GM04504 (cell line): ENCODE data around the gene TRIM58.

ENCODE experiments used
- DNase-seq: peaks from one replicate; pipeline ENCODE4 v3.0.0-alpha.2; 2012; ENCODE audit warnings: low read depth

Gene TRIM58

GRCh38 chr1:247857069-247857984 is at the start of gene TRIM58:
TRIM58 (plus strand) TSS chr1:247857187; CDS start chr1:247857247, 60 bp downstream.
- no peak for DNase-seq

- DNase-seq: no peak
Measured at GRCh38 chr1:247812637-247813036, 44.4 kb upstream of the TRIM58 start.

GRCh38 chr1:247822060-247822459 is 34.9 kb upstream of the TRIM58 start:
- no peak for DNase-seq

- no peak for DNase-seq
Measured at GRCh38 chr1:247824023-247824422, 33.0 kb upstream of the TRIM58 start, which contains the start of gene OR14A16. OR14A16 (minus strand) TSS chr1:247824119; CDS start chr1:247815729, 8,390 bp downstream.

GRCh38 chr1:247825362-247825761 is 31.6 kb upstream of the TRIM58 start:
- no peak for DNase-seq

GRCh38 chr1:247829656-247830055 is 27.3 kb upstream of the TRIM58 start:
- DNase-seq: no peak

GRCh38 chr1:247833601-247834000 is 23.4 kb upstream of the TRIM58 start:
- no peak for DNase-seq

- no peak for DNase-seq
Measured at GRCh38 chr1:247840818-247841217, 16.2 kb upstream of the TRIM58 start.

- no peak for DNase-seq
Measured at GRCh38 chr1:247841796-247842195, 15.2 kb upstream of the TRIM58 start, which contains the start of gene OR11L1. OR11L1 (minus strand) TSS chr1:247841896; CDS start chr1:247841896, 0 bp downstream.

- DNase-seq: no peak
Measured at GRCh38 chr1:247843411-247843810, 13.6 kb upstream of the TRIM58 start.

GRCh38 chr1:247845011-247845692 is 11.8 kb upstream of the TRIM58 start:
- no peak for DNase-seq

GRCh38 chr1:247845693-247846017 is 11.3 kb upstream of the TRIM58 start:
- no peak for DNase-seq

GRCh38 chr1:247848346-247848745 is 8.6 kb upstream of the TRIM58 start:
- DNase-seq: no peak

GRCh38 chr1:247849616-247850015 is 7.4 kb upstream of the TRIM58 start:
- no peak for DNase-seq

- DNase-seq: no peak
Measured at GRCh38 chr1:247854899-247855545, 2.0 kb upstream of the TRIM58 start.

GRCh38 chr1:247855911-247856310 is 1.1 kb upstream of the TRIM58 start:
- DNase-seq: no peak

- no peak for DNase-seq
Measured at GRCh38 chr1:247857985-247858619, 1.1 kb downstream of the TRIM58 start.

GRCh38 chr1:247862756-247863155 is 5.8 kb downstream of the TRIM58 start:
- DNase-seq: no peak

- no peak for DNase-seq
Measured at GRCh38 chr1:247864644-247865043, 7.7 kb downstream of the TRIM58 start.

- no peak for DNase-seq
Measured at GRCh38 chr1:247865416-247865815, 8.4 kb downstream of the TRIM58 start.

- DNase-seq: no peak
Measured at GRCh38 chr1:247883346-247883745, 26.4 kb downstream of the TRIM58 start.

GRCh38 chr1:247884797-247885413 is 27.9 kb downstream of the TRIM58 start:
- no peak for DNase-seq
